GM12892 (cell line): ENCODE measurements around the gene ADGRG7.

ENCODE experiments used
- POLR2A ChIP-seq: IDR thresholded peaks from 2 replicates; pipeline ENCODE4 v1.6.1; 2011; ENCODE audit warnings: low read depth, low read length, control low read depth
- POLR2AphosphoS5 ChIP-seq: IDR thresholded peaks from 2 replicates; pipeline ENCODE4 v1.6.1; 2011; ENCODE audit warnings: low read depth, low read length, control low read depth

GRCh38 chr3:100588251-100588650 lies 21.1 kb upstream of the ADGRG7 start:
- TF ChIP-seq POLR2A (no peak), POLR2AphosphoS5 (no peak)
